Midbrain (tissue), 1 donor: ENCODE results near the gene TSC1.
A peak's percentile ranks its signal among the peaks of the same experiment; 100 is the strongest.

Experiments
- DNase-seq: peaks from one replicate; lab custom pipeline; 2025; lab: John Stamatoyannopoulos, UW

The TSC1 gene

GRCh38 chr9:132937463-132937901, 6.9 kb downstream of the TSC1 start:
- DNase-seq, result no peak

- no peak for DNase-seq
These were observed 9.4 kb downstream of the TSC1 start for GRCh38 chr9:132935026-132935425.

GRCh38 chr9:132931178-132931735, 13.2 kb downstream of the TSC1 start:
- no peak for DNase-seq

GRCh38 chr9:132927704-132928103, 16.7 kb downstream of the TSC1 start:
- DNase-seq, result no peak

GRCh38 chr9:132923346-132923902, 21.0 kb downstream of the TSC1 start:
- no peak for DNase-seq

- DNase-seq, result no peak
These were observed 24.7 kb downstream of the TSC1 start for GRCh38 chr9:132919614-132920268.

- no peak for DNase-seq
These were observed 29.5 kb downstream of the TSC1 start for GRCh38 chr9:132914924-132915323.

GRCh38 chr9:132912131-132912530, 32.3 kb downstream of the TSC1 start:
- DNase-seq, result no peak

- DNase-seq, result no peak
These were observed 34.0 kb downstream of the TSC1 start for GRCh38 chr9:132910376-132910775.

GRCh38 chr9:132909311-132909710, 35.1 kb downstream of the TSC1 start:
- no peak for DNase-seq

GRCh38 chr9:132908635-132909034, 35.8 kb downstream of the TSC1 start:
- DNase-seq, result no peak

GRCh38 chr9:132905726-132906125, 38.7 kb downstream of the TSC1 start:
- DNase-seq, result no peak

- no peak for DNase-seq
These were observed 40.6 kb downstream of the TSC1 start for GRCh38 chr9:132903574-132904492.

- DNase-seq, result peak; percentile 82
These were observed 42.3 kb downstream of the TSC1 start for GRCh38 chr9:132901858-132902831.

GRCh38 chr9:132898051-132898450, 46.4 kb downstream of the TSC1 start:
- DNase-seq, result no peak

GRCh38 chr9:132896906-132897305, 47.5 kb downstream of the TSC1 start:
- peak; percentile 89 for DNase-seq

- DNase-seq, result no peak
These were observed 48.2 kb downstream of the TSC1 start for GRCh38 chr9:132896264-132896663.

GRCh38 chr9:132894862-132895835, 49.3 kb downstream of the TSC1 start:
- no peak for DNase-seq

- DNase-seq, result no peak
These were observed 50.1 kb downstream of the TSC1 start for GRCh38 chr9:132894346-132894745.

GRCh38 chr9:132892400-132892799, 52.0 kb downstream of the TSC1 start:
- no peak for DNase-seq
